Stimulated activated CD4-positive, alpha-beta T cell treated with anti-CD3 and anti-CD28 coated beads, Interleukin-1b, Interleukin-23, amount 100 ng/mL, for 48 hours (primary cell): ENCODE results near the gene MAST3.
"Not testable (repeated sequence)": the region's sequence is repeated elsewhere in the genome, so short reads cannot be mapped to it uniquely, and the experiment has no call there.

Source experiments
- DNase-seq: peaks from one replicate; pipeline ENCODE4 v3.0.0-alpha.2; 2020

MAST3 gene

GRCh38 chr19:18089096-18089541 is 8.5 kb upstream of the MAST3 start:
- peak; percentile 78 for DNase-seq

GRCh38 chr19:18089726-18090125 is 7.9 kb upstream of the MAST3 start:
- DNase-seq, result no peak

- no peak for DNase-seq
These were observed 6.9 kb upstream of the MAST3 start for GRCh38 chr19:18090545-18091216.

DNA sequence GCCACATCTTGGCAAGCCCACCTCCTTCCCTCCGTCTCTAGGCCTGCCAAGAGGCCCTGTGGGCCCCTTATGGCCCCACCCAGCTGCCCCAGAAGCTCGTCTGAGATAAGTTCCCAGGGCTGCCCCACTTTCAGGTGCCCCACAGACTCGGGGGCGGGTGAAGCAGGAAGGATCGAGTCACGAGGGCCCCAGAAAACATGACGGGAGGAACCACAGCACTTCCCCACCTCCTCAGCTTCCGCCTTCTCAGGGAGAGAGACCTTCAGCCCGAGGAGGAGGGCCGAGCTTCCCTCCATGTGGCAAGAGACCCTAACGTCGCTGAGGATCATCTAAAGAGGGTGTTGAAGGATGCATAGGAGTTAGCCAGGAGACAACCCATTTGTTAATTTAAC is 6.4 kb upstream of the MAST3 start:
- peak; percentile 90 for DNase-seq

DNA sequence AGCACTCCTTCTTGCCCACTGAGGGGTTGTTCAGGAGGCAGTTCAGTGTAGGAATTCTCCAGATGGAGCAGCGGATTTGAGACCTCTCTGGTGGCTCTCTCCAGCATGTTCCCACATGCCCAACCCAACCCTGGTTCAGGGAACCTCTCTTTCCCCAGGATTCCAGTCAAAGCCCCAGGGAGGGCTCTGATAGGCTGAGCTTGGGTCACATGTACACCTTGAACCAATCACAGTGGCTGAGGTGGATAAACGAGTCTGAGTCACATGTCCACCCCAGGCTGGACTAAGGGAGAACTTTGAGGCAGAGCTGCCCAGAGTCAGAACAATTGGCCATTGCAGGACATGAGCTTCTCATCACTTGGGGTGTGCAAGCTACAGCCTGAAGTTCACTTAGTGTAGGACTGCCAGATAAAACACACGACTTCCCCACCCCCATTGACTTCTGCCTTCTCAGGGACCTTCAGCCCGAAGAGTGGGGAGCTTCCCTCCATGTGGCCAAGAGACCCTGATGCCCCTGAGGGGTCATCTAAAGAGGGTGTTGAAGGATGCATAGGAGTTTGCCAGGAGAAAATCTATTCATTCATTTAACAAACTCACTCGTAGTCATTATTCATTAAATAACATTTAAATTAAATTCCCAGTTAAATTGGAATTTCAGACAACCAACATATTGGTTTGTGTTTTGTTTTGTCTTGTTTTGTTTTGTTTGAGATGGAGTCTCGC is 4.0 kb upstream of the MAST3 start:
- no peak for DNase-seq

GRCh38 chr19:18096258-18096657 is 1.3 kb upstream of the MAST3 start:
- no peak for DNase-seq

GRCh38 chr19:18097993-18098890 is 664 bp downstream of the MAST3 start:
- no peak for DNase-seq

- DNase-seq, result no peak
These were observed 1.5 kb downstream of the MAST3 start for GRCh38 chr19:18098891-18099622.

DNA sequence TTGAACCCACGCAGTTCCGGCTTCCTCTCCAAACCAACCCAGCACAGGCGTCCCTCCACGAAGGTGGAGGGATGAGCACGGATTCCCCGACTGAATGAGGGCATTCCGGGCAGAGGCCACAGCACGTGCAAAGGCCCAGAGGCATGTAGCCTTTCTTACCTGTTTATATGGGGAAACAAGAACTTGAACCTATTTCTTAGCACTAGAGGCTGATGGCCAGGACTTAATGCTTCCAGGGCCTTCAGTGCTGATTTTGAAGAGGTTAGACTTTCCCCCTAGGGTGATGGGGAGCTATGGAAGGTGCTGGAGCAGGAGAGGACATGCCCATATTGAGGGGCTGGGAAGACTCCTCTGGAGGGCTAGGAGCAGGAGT is 2.0 kb downstream of the MAST3 start:
- DNase-seq, result no peak

GRCh38 chr19:18100710-18101109 is 3.1 kb downstream of the MAST3 start:
- no peak for DNase-seq

DNA sequence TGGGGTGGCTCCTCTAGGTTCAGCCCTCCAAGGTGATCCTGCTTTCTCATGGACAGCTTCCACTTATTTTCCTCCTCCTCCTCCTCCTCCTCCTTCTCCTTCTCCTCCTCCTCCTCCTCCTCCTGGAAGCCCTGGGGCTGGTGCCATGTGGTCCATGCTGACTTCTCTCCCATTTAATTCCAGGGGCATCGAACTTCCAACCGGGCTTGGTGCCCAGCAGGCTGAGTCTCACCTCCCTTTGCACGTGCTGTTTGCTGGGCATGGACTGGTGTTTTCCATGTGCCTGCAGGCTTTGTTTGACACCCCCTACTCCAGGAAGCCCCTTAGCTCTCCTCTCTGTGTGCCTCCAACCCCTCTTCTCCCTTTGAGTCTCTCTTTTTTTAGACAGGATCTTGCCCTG is 3.7 kb downstream of the MAST3 start:
- no peak for DNase-seq

GRCh38 chr19:18102916-18103542 is 5.5 kb downstream of the MAST3 start:
- DNase-seq, result no peak

DNA sequence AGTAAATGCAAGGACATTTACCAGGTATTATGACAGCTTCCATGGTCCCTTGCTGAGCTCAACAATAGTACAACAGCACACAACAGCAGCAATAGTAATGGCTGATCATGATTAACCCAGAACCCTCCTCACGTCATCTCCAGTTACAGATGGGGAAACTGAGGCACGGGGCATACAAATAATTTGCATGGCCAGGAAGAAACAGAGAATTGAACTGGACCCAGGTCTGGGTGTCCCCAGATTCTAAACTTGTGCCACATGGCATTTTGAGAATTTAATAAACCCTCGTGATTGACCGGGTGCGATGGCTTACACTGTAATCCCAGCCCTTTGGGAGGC is 7.2 kb downstream of the MAST3 start:
- DNase-seq, result no peak

GRCh38 chr19:18105259-18105658 is 7.7 kb downstream of the MAST3 start:
- DNase-seq, result not testable (repeated sequence)

DNA sequence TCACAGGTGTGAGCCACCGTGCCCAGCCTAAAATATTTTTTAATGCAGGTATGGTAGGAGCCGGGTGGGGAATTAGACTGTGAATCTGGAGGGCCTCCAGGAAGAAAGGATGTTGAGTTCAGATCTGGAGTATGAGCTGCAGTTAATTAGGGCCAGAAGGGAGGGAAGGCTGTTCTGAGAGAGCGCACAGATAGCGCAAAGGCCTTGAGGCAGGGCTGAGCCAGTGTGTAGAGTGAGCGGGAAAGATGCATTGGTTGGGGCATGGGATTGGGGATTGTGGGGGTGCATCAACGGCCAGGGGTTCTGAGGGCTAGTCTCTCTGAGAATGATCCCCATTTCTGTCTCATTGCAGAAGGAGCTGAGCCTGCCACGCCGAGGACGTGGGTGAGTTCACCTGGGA is 9.7 kb downstream of the MAST3 start:
- no peak for DNase-seq

DNA sequence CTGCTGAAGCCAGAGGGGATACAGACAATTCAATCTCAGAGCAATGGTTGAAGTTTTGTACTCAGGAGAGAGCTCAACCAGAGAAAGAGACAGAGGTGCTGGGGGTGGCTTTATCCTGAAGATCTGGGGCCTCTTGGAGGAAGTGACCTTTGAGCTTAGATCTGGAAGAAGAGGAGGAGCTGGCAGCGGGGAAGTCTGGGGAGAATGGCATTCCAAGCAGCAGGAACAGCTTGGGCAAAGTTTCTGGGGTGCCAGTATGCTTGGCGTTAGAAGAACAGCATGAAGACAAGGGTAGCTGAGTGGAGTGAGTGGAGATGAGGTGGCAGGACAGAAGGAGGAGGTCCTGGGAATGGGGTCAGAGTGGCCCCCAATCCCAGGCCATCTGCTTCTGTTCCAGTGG is 11.3 kb downstream of the MAST3 start:
- DNase-seq, result no peak

DNA sequence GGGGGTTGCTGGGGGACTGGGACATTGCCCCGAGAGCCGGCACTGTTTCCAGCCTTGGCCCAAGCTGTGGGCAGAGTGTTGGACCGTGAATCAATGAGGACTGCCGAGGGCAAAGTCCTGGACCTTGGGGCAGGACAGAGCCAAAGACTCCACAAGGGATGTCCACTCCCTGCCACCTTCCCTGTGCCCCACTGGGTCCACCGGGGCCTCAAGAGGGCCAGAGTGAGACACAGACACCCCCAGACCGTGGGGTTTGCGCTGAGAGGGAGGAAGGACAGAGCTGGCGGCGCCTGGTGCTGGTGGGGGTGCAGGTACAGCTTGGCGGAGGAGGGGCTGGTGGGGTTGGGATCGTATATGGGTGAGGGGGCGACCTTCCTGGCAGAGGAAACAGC is 11.8 kb downstream of the MAST3 start:
- no peak for DNase-seq

DNA sequence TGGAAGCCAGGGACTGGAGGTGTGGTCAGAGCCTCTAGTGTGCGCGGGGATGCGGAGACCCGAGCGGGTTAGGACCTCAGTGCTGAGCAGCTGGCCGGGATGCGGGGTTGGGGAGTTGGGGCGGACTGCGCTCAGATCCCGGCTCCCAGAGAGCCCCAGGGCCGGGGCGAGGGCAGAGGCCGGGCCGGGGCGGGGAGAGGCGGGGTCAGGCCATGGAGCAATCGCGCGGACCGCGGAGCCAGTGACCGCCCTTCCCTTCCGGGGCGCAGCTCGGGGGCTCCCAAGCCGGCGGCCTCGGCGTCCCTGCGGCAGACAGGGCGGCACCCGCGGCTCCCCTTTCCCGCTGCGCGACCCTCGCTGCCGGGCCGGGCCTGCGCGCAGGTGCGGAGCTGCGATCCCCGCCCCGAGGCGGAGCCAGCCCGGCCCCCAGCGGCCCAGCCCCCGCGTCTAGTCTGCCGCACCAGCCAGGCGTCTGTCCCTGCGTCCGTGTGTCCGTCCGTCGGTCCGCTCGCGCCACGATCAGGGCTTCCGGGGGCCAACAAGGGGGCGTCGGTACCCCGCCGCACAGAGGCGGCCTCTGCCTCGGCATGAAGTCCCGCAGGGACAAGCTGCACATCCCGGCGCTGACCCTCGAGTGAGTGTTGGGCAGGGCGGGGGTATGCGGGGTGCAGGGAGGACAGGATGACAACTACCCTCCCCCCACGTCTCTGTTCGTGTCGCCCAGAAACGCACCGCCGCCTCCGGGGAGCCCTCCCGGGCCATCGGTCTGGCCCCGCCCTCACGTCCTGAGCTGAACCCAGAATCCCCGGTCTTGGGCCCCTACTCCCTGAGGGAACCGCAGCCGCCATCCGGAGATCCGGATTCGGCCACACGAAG is 12.4 kb downstream of the MAST3 start:
- DNase-seq, result no peak

- DNase-seq, result no peak
These were observed 13.1 kb downstream of the MAST3 start for GRCh38 chr19:18110609-18111232.

DNA sequence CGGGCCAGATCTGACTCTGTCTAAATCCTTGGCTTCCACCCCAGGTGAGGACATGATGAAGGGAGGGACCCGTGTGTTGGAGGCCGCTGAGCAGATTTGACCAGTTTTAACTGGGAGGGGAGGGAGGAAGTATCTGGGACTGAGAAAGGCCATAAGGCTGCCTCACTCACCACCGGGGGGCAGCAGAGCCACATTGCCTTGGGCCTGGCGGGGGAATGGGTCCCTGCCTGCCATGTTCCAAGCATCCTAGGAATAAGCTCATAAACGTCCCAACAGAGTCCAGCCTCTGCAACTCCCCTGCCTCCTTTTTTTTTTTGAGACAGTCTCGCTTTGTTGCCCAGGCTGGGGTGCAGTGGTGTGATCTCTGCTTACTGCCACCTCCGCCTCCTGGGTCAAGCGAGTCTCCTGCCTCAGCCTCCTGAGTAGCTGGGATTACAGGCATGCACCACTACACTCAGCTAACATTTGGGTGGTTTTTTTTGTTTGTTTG is 15.5 kb downstream of the MAST3 start:
- peak; percentile 73 for DNase-seq

DNA sequence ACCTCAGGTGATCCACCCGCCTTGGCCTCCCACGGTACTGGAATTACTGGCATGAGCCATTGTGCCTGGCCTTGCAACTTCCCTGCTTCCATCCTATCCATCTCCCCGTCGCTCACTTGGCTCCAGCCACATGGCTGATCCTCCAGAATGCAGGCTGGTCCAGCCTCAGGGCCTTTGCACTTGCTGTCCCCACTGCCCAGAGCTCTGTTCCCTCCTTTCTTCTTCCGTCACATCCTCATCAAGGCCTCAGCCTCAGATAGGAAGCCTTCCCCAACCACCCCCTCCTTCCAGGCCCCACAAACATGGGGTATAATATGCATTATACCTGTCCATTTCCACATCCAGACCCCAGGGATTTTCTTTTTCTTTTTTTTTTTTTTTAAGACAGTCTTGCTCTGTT is 16.2 kb downstream of the MAST3 start:
- DNase-seq, result no peak
